ENCODE results near the gene SLC17A7. TPM values are rescaled to one million over a fixed set of nuclear protein-coding genes. Genes with fewer than 3 reads are reported as not detected.

Gene SLC17A7
- total and polyA plus RNA-seq, 2 donors (not counting 3 experiments of a cell fraction or from before 2014, with no cell fraction given) = 0.07 to 0.13 TPM

GRCh38 chr19:49423985-49424303 lies 17.4 kb downstream of the SLC17A7 start:
- ChIA-PET CTCF (no interaction called here), POLR2A (no interaction called here)
- Histone ChIP-seq H3K79me2 (ENCODE audit: control insufficient read depth, insufficient read depth, low read length) (no peaks in the 10 kb centered on the region), H3K4me2 (ENCODE audit: insufficient read depth, low read length) (no peak overlapping the region), H3K4me3 (replicated peaks in 1 of 3; ENCODE audit: insufficient read depth in 1 of 3, low read depth in 1 of 3, low read length in 3 of 3) (no peak overlapping the region), H4K20me1 (replicated peaks; ENCODE audit: control insufficient read depth, extremely low read depth, insufficient read depth, low read length) (no peaks in the 10 kb centered on the region), H3K4me1 (ENCODE audit: control insufficient read depth, extremely low read depth, insufficient read depth, low read length) (no peaks in the 10 kb centered on the region), H3K9me3 (replicated peaks; ENCODE audit: control insufficient read depth, insufficient read depth, low read length) (no peaks in the 10 kb centered on the region), H3K27me3 (ENCODE audit: control insufficient read depth in 2 of 2, insufficient read depth in 2 of 2, low read length in 2 of 2) (peaks cover 76 to 92% of the 10 kb centered on the region in 2 experiments), H2AFZ (ENCODE audit: low read depth, low read length) (no peak overlapping the region), H3K9me1 (replicated peaks; ENCODE audit: control insufficient read depth, extremely low read depth, insufficient read depth, low read length) (no peaks in the 10 kb centered on the region), H3K9ac (replicated peaks; ENCODE audit: extremely low read depth, insufficient read depth, low read length) (no peak overlapping the region), H3K36me3 (ENCODE audit: control insufficient read depth in 2 of 2, extremely low read depth in 1 of 2, insufficient read depth in 2 of 2, low read length in 2 of 2) (no peaks in the 10 kb centered on the region), H3K27ac (ENCODE audit: insufficient read depth, low read depth, low read length) (no peak overlapping the region)
- TF ChIP-seq CTCF (IDR thresholded peaks at IDR 0.05; ENCODE audit: extremely low read depth in 1 of 2, insufficient read depth in 1 of 2, low read depth in 1 of 2, low read length in 2 of 2) (no peak), FOS (IDR thresholded peaks at IDR 0.05; ENCODE audit: borderline replicate concordance, insufficient read depth, low read length) (no peak), MYC (IDR thresholded peaks at IDR 0.05; ENCODE audit: low read depth, low read length) (no peak), GATA2 (IDR thresholded peaks at IDR 0.05; ENCODE audit: insufficient read depth, insufficient read length, low read depth, low read length) (no peak), POLR2A (IDR thresholded peaks at IDR 0.05; ENCODE audit: low read depth, low read length) (no peak), EZH2 (IDR thresholded peaks at IDR 0.05; ENCODE audit: borderline replicate concordance, low read depth, low read length, severe bottlenecking) (no peak), MAX (IDR thresholded peaks at IDR 0.05; ENCODE audit: insufficient read depth, insufficient read length) (no peak), POLR2AphosphoS5 (IDR thresholded peaks at IDR 0.05; ENCODE audit: insufficient read depth, low read depth, low read length) (no peak), JUN (IDR thresholded peaks at IDR 0.05; ENCODE audit: borderline replicate concordance, insufficient read depth, insufficient read length, low read depth) (no peak)
- intact Hi-C loops (cut with micrococcal nuclease) = no loop called here
- DNase-seq (ENCODE audit: low read depth, low spot score) = no peak
- no peak for FAIRE-seq
- dilution Hi-C loops (cut with MboI; ENCODE audit: extremely low pct_ligation_motif_present, low sequenced_read_pairs) = no loop called here
- no TSS peak for BruUV-seq (replicated peaks)
